HG03354 (cell line): ENCODE data around the gene F13B.
"Not testable (repeated sequence)": the region's sequence is repeated elsewhere in the genome, so short reads cannot be mapped to it uniquely, and the experiment has no call there.

Experiments used
- ATAC-seq: cut with Tn5 transposase; IDR thresholded peaks from one replicate; pipeline ENCODE4 v1.9.1; 2021; ENCODE audit warnings: mild to moderate bottlenecking; ENCODE audit not compliant: unreplicated experiment, poor library complexity, severe bottlenecking

The F13B gene

DNA sequence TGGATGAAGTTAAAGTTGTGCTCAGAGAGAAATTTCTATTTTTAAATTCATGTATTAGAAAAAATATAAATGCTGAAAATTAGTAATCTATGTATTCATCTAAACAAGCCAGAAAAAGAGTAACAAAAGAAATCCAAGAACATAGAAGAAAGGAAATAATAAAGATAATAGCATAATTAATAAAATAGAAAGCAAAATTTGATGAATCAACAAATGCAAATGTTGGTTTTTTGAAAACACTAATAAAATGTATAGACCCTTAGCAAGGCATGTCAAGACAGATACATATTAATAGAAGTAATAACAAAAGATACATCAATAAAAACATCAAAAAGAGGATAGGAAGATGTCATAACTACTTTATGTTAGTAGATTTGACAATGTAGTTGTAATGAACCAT lies 18.0 kb downstream of the F13B start:
- no peak for ATAC-seq

GRCh38 chr1:197042676-197043341 lies 24.3 kb downstream of the F13B start:
- ATAC-seq: no peak

- ATAC-seq: no peak
Measured at GRCh38 chr1:197041486-197042353, 25.3 kb downstream of the F13B start.

GRCh38 chr1:197036861-197037260 lies 30.2 kb downstream of the F13B start:
- no peak for ATAC-seq

DNA sequence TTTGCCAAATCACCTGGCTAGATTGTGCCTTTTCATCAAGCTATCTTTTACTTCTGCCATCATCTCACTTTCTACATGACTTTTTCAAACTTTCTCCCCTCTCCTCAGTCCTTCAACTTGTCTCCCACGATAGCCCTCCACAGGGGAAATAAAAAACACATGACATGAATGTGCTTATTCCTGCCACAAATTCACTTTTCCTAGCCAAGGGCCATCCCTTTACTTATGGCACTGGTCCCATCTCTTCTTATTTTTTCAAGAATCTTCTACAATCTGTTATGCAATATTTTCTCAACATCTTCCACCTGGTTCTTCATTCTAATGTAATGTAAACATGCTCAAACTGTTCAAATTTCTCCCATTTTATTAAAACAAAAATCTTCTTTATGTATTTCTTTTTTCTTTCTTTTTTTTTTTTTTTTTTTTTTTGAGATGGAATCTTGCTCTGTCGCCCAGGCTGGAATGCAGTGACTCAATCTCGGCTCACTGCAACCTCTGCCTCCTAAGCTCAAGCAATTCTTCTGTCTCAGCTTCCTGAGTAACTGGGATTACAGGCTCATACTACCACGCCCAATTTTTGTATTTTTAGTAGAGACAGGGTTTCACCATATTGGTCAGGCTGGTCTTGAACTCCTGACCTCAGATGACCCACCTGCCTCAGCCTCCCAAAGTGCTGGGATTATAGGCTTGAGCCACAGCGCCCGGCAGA lies 32.3 kb downstream of the F13B start:
- ATAC-seq: not testable (repeated sequence)

DNA sequence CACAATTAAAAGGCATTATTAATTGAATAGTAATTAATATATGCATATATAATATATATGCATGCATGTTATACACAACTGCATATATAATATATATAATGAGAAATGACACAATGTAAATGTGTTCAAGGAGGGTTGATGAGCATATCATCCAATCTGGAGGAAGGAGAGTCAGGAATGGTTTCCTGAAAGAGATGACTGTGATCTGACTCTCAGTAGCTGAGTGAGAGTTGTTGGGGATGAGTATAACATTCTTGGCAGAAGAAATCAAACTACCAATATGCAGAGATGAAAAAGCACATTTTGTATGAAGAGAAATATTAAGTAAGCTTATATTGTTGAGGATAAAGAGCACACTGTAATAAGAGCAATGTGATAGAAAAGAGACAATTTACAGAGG lies 37.3 kb downstream of the F13B start:
- no peak for ATAC-seq

DNA sequence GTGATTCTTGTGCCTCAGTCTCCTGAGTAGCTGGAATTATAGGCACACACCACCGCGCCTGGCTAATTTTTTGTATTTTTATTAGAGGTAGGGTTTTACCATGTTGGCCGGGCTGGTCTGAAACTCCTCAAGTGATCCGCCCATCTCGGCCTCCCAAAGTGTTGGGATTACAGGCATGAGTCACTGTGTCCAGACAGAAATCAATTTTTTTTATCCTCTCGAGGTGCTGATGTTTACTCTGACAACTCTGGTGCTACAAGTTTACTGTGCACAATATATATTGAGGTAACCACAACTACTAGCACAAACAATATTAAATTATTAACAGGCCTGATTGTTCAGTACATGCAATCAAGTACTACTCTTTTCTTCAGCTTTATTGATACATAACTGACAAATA lies 39.7 kb downstream of the F13B start:
- no peak for ATAC-seq

DNA sequence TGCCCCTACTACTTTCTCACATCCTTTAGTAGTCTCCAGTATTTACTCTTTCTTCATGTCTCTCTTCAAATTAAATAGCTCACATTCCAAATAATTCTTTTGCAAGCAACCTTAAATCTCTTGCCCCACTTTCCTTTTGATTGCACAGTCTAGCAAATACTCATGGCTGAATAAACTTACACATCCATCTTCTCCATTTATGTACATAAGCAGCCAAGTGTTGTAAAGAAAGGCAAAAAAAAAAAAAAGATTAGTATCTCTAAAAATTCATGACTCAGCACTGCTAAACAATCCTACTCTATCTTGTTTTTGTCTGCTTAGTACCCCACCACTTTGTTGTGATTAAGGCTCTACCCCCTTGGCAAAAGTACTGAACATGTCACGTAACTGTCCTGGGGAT lies 42.6 kb downstream of the F13B start:
- ATAC-seq: no peak

DNA sequence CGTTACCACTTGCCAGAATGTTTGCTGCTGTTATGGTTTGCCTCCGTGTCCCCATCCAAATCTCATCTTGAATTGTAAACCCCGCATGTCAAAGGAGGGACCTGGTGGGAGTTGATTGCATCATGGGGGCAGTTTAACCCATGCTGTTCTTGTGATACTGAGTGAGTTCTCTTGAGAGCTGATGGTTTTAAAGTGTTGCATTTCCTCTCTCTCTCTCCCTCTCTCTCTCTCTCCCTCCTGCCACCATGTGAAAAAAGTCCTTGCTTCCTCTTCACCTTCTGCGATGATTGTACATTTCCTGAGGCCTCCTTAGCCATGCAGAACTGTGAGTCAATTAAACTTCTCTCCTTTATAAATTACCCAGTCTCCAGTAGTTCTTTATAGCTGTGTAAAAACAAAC lies 45.3 kb downstream of the F13B start:
- no peak for ATAC-seq

GRCh38 chr1:197017558-197018146 lies 49.4 kb downstream of the F13B start:
- no peak for ATAC-seq

GRCh38 chr1:197016751-197017150 lies 50.3 kb downstream of the F13B start:
- no peak for ATAC-seq

DNA sequence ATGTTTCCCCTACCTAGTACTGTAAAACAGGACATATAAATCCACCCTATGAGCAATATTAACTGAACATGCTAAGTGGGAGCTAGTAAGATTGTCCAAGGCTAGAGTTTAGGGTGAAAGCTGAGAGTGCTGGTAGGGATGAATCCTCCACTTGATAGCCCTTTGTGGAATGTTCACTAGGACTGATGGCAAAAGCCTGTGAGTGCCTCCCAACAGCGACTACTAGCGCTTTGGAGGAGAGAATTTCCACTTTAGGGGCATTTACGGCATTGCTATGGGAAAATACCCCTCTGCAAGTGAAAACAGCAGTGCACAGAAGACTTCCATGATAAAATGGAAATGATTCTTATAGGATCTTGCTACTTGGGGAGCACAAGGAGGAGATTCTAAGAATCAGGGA lies 53.8 kb downstream of the F13B start:
- ATAC-seq: no peak

DNA sequence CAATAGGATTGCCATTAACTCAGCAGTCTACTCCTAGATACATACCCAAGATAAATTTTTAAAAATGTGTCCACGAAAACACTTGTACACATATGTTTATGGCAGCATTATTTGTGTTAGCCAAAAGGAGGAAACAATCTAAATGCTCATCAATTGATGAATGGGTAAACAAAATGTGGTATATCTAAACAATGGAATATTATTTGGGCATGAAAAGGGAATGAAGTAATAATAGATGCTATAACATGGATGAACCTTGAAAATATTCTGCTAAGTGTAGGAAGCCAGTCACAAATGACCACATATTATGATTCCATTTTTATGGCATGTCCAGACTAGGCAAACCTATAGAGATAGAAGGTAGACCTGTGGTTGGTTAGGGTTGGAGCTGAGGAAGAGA lies 55.4 kb downstream of the F13B start:
- ATAC-seq: no peak

DNA sequence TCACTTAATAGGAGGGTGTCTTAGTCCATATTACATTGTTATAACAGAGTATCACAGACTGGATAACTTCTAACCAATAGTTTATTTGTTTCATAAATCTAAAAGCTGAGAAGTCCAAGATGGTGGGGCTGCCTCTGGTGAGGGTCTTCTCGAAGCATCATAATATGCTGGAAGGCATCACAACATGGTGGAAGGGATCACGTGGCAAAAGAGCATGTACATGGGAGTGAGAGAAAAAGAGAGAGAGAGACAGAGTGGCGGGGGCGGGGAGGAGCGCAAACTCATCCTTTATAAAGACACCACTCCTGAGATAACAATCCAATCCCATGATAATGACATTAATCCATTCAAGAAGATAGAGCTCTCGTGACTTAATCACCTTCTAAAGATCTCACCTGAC lies 58.2 kb downstream of the F13B start:
- no peak for ATAC-seq

- no peak for ATAC-seq
Measured at GRCh38 chr1:197003132-197003531, 63.9 kb downstream of the F13B start.

DNA sequence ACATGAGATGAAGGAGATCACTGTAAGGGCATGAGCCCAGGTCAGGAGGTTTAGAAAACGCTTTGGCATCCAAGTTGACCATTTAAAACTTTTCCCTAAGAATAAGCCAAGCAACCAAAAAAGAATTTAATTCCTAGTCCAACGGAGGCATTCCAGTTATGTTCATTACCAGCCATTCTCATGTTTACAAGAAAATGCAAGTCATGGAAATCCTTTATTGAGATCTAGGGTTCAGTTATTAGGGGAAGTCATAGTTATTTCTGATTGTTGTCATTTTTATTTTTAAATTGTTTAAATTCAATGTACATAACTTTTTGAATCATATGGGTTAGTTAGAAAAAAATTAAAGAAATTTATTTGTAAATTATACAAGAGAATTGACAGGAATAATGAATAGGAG lies 65.2 kb downstream of the F13B start:
- ATAC-seq: no peak

DNA sequence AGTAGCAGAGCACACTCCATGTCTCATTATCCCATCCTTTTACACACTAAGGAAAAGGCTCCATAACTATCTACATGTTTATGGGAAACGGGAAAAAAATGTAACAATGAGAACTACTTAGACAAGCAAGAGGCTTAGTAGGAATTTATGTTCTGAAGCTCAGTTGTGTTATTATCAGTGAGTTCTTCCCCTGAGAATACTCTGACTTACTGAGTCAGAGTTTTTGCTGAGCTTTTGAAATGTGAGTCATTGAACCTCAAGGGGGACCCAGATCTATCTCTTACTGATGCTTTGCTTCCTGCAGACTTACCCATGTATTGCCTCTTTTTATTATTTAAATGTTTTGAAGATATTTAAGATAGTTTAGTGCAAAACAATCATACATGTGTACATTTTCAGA lies 69.6 kb downstream of the F13B start:
- no peak for ATAC-seq

DNA sequence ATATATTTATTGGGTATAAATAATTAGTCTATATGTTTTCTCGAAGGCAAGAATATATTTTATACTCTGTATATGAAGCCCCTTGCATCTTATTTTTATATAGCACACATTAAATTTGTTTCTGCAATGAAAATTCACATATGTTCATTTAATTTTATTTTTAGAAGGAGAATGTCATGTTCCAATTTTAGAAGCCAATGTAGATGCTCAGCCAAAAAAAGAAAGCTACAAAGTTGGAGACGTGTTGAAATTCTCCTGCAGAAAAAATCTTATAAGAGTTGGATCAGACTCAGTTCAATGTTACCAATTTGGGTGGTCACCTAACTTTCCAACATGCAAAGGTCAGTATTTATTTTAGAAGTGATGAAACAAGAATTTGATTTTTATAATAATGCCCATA lies 73.1 kb downstream of the F13B start:
- ATAC-seq: no peak

GRCh38 chr1:196991919-196992651 lies 75.0 kb downstream of the F13B start:
- ATAC-seq: not testable (repeated sequence)
